ENCODE data around the gene HMGCR.
"Not testable (repeated sequence)": the region's sequence is repeated elsewhere in the genome, so short reads cannot be mapped to it uniquely, and the experiment has no call there.

- not testable (repeated sequence) for TF ChIP-seq CTCF, POLR2A (IDR thresholded peaks at IDR 0.05)
Observed at GRCh38 chr5:75333759-75334158, 3.3 kb upstream of the HMGCR start.

Measured in testis (tissue), 2 donors.